SK-N-MC (cell line): Measurements from ENCODE around the gene LRRC3.

Experiments
- EZH2 ChIP-seq: fragments of 200-600 bp; sonication (generic); IDR thresholded peaks from one replicate; pipeline ENCODE4 v1.6.1; 2017; ENCODE audit warnings: antibody characterized with exemption
- POLR2AphosphoS5 ChIP-seq: IDR thresholded peaks from 2 replicates; pipeline ENCODE4 v1.6.1; 2012; ENCODE audit warnings: mild to moderate bottlenecking, low read depth, low read length, borderline replicate concordance

GRCh38 chr21:44434936-44435635 lies 20.2 kb upstream of the LRRC3 start:
- no peak for TF ChIP-seq POLR2AphosphoS5
- no peak for TF ChIP-seq EZH2
